Stimulated activated CD4-positive, alpha-beta T cell treated with anti-CD3 and anti-CD28 coated beads, Interleukin-2, amount 100 ng/mL, for 24 hours (primary cell): Measurements from ENCODE around the gene NFATC3.
"Not testable (repeated sequence)": the region's sequence is repeated elsewhere in the genome, so short reads cannot be mapped to it uniquely, and the experiment has no call there.

ENCODE experiments used
- DNase-seq, 2 donors: peaks; one replicate each; pipeline ENCODE4 v3.0.0-alpha.2; 2020

The NFATC3 gene

GRCh38 chr16:68090533-68090932 lies 5.4 kb downstream of the NFATC3 start:
- DNase-seq = no peak

- DNase-seq = no peak
Measured at GRCh38 chr16:68091380-68092261, 6.5 kb downstream of the NFATC3 start.

- not testable (repeated sequence) for DNase-seq
Measured at GRCh38 chr16:68092275-68092674, 7.1 kb downstream of the NFATC3 start.

GRCh38 chr16:68093816-68094613 lies 8.8 kb downstream of the NFATC3 start:
- no peak for DNase-seq

GRCh38 chr16:68094614-68094934 lies 9.4 kb downstream of the NFATC3 start:
- DNase-seq = no peak

GRCh38 chr16:68096491-68096890 lies 11.3 kb downstream of the NFATC3 start:
- DNase-seq = no peak

GRCh38 chr16:68097088-68097487 lies 11.9 kb downstream of the NFATC3 start:
- no peak for DNase-seq

GRCh38 chr16:68097895-68098294 lies 12.7 kb downstream of the NFATC3 start:
- DNase-seq = no peak

GRCh38 chr16:68100488-68100887 lies 15.3 kb downstream of the NFATC3 start:
- DNase-seq = no peak

GRCh38 chr16:68105611-68106010 lies 20.4 kb downstream of the NFATC3 start:
- no peak for DNase-seq

GRCh38 chr16:68107230-68107928 lies 22.2 kb downstream of the NFATC3 start:
- not testable (repeated sequence) for DNase-seq

GRCh38 chr16:68109156-68109555 lies 24.0 kb downstream of the NFATC3 start:
- not testable (repeated sequence) for DNase-seq

GRCh38 chr16:68110611-68111010 lies 25.4 kb downstream of the NFATC3 start:
- not testable (repeated sequence) for DNase-seq

- no peak for DNase-seq
Measured at GRCh38 chr16:68111379-68111778, 26.2 kb downstream of the NFATC3 start.

GRCh38 chr16:68113059-68113761 lies 28.0 kb downstream of the NFATC3 start:
- DNase-seq = no peak

GRCh38 chr16:68113765-68114240 lies 28.6 kb downstream of the NFATC3 start:
- no peak for DNase-seq

- DNase-seq = not testable (repeated sequence)
Measured at GRCh38 chr16:68114939-68115338, 29.8 kb downstream of the NFATC3 start.

- DNase-seq = no peak
Measured at GRCh38 chr16:68115851-68116250, 30.7 kb downstream of the NFATC3 start.

- no peak for DNase-seq
Measured at GRCh38 chr16:68116256-68116867, 31.2 kb downstream of the NFATC3 start.

GRCh38 chr16:68117884-68118283 lies 32.7 kb downstream of the NFATC3 start:
- no peak for DNase-seq

- not testable (repeated sequence) for DNase-seq
Measured at GRCh38 chr16:68118954-68119353, 33.8 kb downstream of the NFATC3 start.

GRCh38 chr16:68120496-68120895 lies 35.3 kb downstream of the NFATC3 start:
- not testable (repeated sequence) for DNase-seq
